GM21367 (cell line): ENCODE results near the gene NEU2.
A peak's percentile ranks its signal among the peaks of the same experiment; 100 is the strongest.

Source experiments
- ATAC-seq: cut with Tn5 transposase; IDR thresholded peaks from one replicate; pipeline ENCODE4 v1.9.1; 2021; ENCODE audit not compliant: unreplicated experiment

NEU2 gene

DNA sequence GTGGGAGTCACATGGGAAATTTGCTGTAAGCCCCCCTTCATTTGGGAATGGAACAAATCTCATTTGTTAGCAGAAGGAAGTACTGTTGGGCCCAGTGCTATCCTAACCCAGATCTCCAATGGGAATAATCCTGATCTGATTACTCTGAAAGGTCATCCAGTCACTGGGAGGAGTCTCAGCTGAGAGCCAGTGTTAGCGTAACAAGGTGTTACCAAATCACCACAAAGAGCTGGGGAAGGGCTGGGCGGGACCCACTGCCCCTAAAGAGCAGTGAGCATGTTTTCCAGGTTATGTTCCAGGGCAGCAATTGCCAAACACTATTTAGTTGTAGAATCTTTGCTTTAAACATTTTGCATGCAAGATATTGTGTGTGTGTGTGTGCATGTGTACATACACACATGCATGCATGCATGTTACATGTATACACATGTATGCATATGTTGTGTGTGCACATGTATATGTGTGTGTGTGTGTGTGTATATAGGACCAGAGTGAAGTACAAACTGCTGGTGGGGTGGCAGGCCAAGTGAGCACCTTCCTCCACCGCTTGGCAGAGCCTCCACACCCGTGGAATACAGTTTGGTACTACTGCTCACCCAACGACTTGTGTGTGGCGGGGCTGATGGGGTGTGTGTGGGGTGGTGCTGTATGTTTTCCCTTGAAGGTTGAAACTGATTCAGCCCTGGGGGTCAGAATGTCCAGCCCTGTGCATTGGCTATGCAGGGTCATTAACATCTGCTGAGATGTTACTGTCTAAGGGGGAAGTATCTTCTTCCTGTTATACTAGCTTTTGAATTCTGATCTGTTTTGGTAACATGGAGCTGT, 42.9 kb downstream of the NEU2 start:
- peak; percentile 18 for ATAC-seq

GRCh38 chr2:233075966-233076339, 43.5 kb downstream of the NEU2 start:
- peak; percentile 40 for ATAC-seq

DNA sequence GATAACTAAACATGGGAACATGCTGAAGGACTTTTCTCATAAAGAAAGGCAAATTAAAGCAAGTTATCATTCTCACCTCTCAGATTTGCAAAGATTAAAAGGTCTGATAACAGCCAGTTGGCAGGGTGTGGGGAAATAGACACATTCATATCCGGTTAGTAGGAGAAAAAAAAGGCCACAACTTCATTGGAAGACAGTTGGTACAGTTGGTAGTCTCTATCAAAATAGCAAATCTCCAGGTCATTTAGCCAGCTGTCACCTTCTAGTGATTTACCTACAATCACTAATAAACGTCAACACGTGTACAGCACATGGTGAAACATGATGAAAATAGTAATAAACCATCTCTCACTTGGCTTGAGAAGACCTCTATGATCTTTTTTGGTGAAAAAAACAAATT, 44.3 kb downstream of the NEU2 start:
- ATAC-seq = no peak

- peak; percentile 29 for ATAC-seq
Observed at GRCh38 chr2:233079473-233079877, 47.0 kb downstream of the NEU2 start.

DNA sequence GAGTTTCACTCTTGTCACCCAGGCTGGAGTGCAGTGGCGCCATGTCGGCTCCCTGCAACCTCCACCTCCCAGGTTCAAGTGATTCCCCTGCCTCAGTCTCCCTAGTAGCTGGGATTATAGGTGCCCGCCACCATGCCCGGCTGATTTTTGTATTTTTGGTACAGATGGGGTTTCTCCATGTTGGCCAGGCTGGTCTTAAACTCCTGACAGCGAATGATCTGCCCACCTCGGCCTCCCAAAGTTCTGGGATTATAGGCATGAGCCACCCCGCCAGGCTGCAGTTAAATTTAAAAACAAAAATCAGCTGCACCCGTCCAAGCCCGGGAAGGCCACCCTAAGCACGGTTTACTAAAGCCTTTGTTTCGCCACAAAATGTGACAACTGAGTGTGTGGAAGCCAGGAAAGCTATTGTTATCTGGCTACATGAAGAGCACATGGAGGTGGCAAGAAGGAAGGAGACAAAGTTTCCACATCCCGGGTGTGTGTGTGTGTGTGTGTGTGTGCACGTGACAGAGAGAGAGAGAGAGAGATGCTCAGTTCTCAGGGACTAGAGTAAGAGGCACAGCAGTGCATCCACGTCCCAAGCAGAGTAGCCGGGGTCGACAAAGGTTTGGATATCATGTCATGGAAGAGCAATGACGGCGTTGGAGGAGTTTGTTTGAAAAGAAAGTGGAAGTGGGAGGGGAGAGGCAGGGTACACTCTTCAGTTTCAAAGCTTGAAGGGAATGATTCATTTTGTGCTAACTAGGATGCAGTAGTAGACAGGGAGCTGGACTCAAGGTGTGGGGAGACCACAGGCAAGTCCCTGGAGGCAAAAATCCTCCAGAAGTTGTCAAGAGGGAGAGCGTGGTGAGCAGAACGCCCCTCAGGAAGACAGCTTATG, 47.7 kb downstream of the NEU2 start:
- no peak for ATAC-seq

GRCh38 chr2:233080836-233081229, 48.4 kb downstream of the NEU2 start:
- no peak for ATAC-seq

DNA sequence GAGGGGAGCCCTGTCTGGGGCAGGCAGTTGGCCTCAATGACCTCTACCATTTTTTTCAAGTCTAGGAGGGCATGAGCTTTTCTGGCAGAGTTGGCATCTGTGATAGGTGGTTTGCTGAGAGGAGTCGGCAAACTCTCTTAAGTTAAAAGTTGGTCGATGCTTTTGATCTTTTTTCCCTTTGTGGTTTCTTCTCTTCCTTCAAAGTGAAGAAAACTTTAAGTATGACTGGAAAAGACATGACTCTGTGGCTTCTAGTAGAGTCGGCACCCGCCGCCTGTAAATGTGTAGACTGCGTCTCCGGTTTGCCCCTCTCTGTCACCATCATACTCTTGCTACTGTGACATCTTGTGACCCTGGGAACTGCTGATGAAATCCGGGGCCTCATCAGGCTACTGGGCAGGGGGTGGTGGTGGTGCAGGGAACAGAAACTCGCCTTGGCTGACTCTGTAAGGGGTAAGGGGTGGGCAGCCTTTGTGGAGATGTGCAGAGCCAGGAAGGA, 48.8 kb downstream of the NEU2 start:
- ATAC-seq = peak; percentile 5

DNA sequence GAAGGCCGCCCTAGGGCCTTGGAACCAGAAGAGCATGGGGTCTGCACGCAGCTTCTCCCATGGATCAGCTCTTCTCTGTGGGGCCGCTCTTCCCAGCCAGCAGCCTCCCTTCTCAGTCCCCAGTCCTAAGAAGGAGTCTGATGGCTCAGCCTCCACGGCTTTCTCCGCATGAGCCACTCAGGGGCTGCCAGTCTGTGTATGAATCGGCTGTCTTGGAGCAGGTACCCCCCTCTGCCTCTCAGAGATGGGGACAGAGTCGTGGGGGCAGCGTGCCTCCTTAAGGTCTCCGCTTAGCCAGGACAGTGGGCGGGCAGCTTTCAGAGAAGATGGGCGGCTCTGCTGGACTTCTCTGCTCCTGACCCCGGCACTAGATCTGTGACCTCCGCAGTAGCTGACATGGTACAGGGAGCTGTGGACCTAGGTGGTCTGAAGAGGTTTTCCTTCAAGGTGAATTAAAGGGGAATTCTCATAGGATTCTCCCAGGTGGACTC, 49.3 kb downstream of the NEU2 start:
- ATAC-seq = peak; percentile 1

DNA sequence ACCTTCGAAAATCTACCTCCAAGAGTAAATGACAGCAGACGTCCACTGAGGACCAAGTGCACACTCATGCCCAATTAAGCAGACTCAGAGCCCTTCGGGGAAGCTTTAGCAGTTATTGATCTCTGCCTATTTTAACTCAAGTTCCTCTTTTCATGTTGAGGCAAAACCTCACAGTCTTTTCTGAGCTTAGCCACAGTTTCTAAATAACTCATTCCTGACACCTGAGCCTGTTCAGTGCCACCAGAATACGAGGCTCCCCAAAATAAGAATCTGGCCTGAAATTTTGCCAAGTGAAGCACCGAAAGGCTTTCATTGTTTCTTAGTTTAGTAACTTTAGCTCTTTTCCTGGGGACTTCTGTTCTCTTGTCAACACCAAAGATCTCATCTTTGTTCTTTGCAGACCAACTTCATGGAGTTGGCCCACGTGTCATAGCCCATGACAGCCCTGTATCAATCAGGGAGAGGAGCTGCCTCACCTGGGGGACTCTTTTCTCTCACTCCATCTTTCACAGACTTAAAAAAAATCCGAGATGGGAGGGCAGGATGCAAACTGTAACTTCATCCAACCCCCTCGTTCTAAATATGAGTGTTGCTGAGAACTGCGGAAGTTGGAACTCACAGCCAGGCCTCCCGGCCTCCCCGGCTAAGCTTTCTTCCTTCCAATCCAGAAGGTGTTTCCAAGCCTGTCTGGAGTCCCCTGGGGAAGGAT, 49.9 kb downstream of the NEU2 start:
- peak; percentile 34 for ATAC-seq

DNA sequence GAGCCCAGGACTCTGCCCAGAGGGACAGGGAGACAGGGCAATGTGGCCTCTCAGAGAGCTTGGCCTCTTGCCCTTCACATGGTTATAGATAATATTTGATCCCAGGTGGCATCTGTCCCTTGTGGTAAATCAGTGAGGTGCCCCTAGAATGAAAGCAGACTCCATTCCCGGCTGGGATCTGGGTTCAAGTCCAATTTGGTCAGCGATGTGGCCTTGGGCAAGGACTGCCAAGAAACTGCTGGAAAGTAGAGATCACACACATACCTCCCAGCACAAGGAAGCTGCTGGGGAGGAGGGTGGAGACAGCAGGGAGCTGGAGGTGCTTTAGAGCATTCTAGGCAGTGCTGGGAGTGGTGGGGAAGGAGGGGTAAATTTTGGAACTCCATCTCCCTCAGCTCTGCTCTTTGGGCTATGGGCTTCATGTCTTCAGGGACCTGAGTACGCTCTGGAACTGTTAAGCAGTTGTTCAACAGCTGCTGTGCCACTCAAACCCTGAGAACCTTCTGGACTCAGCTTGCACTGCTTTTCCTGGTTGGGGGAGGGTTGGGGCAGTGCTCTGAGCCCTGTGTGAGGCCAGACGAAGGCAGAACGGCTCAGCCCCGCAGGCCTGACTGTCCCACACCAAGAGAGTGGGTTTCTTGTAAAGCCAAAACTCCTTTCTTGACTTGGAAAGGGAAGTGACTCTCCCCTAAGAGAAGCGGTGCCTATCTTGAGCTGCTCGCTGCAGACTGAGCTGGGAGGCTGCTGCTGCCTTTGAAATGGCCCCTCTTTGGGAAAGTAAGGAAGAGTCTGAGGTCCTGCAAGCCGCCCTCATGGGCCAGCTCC, 50.7 kb downstream of the NEU2 start:
- ATAC-seq = no peak

DNA sequence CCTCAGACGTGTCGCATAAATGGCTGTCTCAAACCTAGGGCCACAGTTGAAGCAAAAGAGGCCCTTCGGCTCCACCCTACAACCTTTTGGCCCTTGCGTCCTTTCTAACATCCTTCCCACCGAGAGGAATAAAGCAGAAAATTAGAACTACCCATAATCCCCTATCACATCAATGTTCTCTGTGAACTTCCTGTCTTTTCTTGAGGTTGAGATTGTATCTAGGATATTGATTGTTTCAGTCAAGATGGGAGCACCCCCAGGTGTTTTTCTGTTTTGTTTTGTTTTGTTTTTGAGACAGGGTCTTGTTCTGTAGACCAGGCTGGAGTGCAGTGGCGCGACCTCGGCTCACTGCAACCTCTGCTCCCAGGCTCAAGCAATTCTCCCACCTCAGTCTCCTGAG, 51.3 kb downstream of the NEU2 start:
- no peak for ATAC-seq

GRCh38 chr2:233084488-233084887, 52.0 kb downstream of the NEU2 start:
- ATAC-seq = no peak
